Psoas muscle (tissue), 8 donors: Measurements from ENCODE around the gene EIF4B. TPM values are rescaled to one million over a fixed set of nuclear protein-coding genes. Genes with fewer than 3 reads are reported as not detected.
"Not testable (repeated sequence)": the region's sequence is repeated elsewhere in the genome, so short reads cannot be mapped to it uniquely, and the experiment has no call there.

Source experiments
- ATAC-seq, 4 donors: fragments of 200-7000 bp; cut with Tn5 transposase; one replicate each; pipeline ENCODE4 v1.9.1; 2020; ENCODE audit warnings: moderate library complexity in 3 of 4, mild to moderate bottlenecking in 2 of 4
- DNase-seq, 2 donors: peaks; one replicate each; pipeline ENCODE4 v3.0.0-alpha.2; 2020
- H3K27ac ChIP-seq: fragments of 200-600 bp; one replicate; pipeline ENCODE4 v1.8.0; 2022
- H3K27me3 ChIP-seq, 3 donors: fragments of 200-600 bp in 1 of 3; one replicate each; pipeline versions ENCODE4 v1.6.1 to v1.8.0; 2013 to 2022; ENCODE audit warnings: low read length in 2 of 3, mild to moderate bottlenecking in 2 of 3, moderate library complexity in 1 of 3; ENCODE audit not compliant: insufficient read depth in 3 of 3
- H3K36me3 ChIP-seq, 2 donors: fragments of 200-600 bp in 1 of 2; one replicate each; pipeline versions ENCODE4 v1.6.1 to v1.8.0; 2013 to 2022; ENCODE audit warnings: low read depth in 1 of 2, mild to moderate bottlenecking in 1 of 2, moderate library complexity in 1 of 2; ENCODE audit not compliant: insufficient read depth in 1 of 2
- H3K4me1 ChIP-seq: fragments of 200-600 bp; one replicate; pipeline ENCODE4 v1.8.0; 2022
- H3K4me3 ChIP-seq: fragments of 200-600 bp; one replicate; pipeline ENCODE4 v1.8.0; 2022; ENCODE audit warnings: mild to moderate bottlenecking
- H3K9me3 ChIP-seq: fragments of 200-600 bp; one replicate; pipeline ENCODE4 v1.8.0; 2022
- CTCF ChIP-seq: fragments of 200-600 bp; IDR thresholded peaks from one replicate; pipeline ENCODE4 v1.8.0; 2022; ENCODE audit warnings: antibody characterized with exemption
- WGBS, 3 donors: extraction: QIAGEN DNeasy Blood & Tissue Kit; methylation state at CpG; one replicate each; pipeline versions ENCODE4 v1.1.6 to v1.1.7; 2013; 5-methylcytosine and 5-hydroxymethylcytosine counted together
- intact Hi-C, 2 donors: fragments of 100-400 bp; cut with DNase I; formaldehyde crosslinking; loops; one replicate each; pipeline versions ENCODE4 v1.11.0 to v1.14.2; 2022
- polyA plus RNA-seq, 3 donors: library from polyadenylated mRNA; stranded (reverse); fragments of 200-250 nt; gene quantifications; one replicate each; pipeline ENCODE4 v1.2.3, GENCODE V29; 2013
- total RNA-seq, 4 donors: library from RNA; stranded (reverse); fragmentation: NEBNext Ultra II Directional in 2 of 4; extraction: Animal tissue kit (Norgen Biotek cat#: 25700) in 2 of 4; gene quantifications; one replicate each; pipeline versions ENCODE4 v1.2.1 to v1.2.4, GENCODE V29; 2021 to 2023
- donor health status: healthy with polysubstance abuse.
- donor health status: DM: no; HTN: no; CAD: no; lungs with moderate emphysema.
- donor health status: Bipolar disorder and iron deficiency.
- donor health status: healthy.
- donor health status: DM: yes; HTN: yes; CAD: no.
- donor health status: DM: no; HTN: no; CAD: no.
- donor health status: DM: no; HTN: no; CAD: no.
- donor health status: DM: yes; HTN: yes; CAD: no.

The EIF4B gene
- total and polyA plus RNA-seq, 7 donors = 150 to 669 (median 565) TPM

- intact Hi-C loops = loop anchor here (1.0 to 5.0 kb wide), 3 partner anchors 95 to 824 kb away; no protein-coding TSS in a partner anchor
- no peaks in the 10 kb centered on the region for H3K36me3 ChIP-seq
- WGBS, 3 donors = 19 to 24% (median 23%) methylated on average over 13 of the region's 13 CpGs
- peak; percentile 95 for TF ChIP-seq CTCF
- H3K27me3 ChIP-seq = peaks cover 0 to 15% (median 0%) of the 10 kb centered on the region in 3 donors
- no peak overlapping the region for H3K4me3 ChIP-seq
- no peaks in the 10 kb centered on the region for H3K4me1 ChIP-seq
- H3K9me3 ChIP-seq = no peaks in the 10 kb centered on the region
- H3K27ac ChIP-seq = no peak overlapping the region
- peak; percentile 85 to 89 for DNase-seq
- ATAC-seq = peak; percentile 92 to 98 (median 94)
Measured at GRCh38 chr12:52980650-52981423, 25.4 kb upstream of the EIF4B start.

GRCh38 chr12:52984136-52984535 lies 22.1 kb upstream of the EIF4B start:
- no peaks in the 10 kb centered on the region for H3K9me3 ChIP-seq
- H3K4me3 ChIP-seq = no peak overlapping the region
- no peak for ATAC-seq
- H3K36me3 ChIP-seq = no peaks in the 10 kb centered on the region
- WGBS, 3 donors = 81 to 100% (median 82%) methylated on average over 1 of the region's 1 CpG
- H3K27ac ChIP-seq = no peak overlapping the region
- no peak for DNase-seq
- intact Hi-C loops = loop anchor here in 1 of 2 donors (5.0 kb wide), 1 partner anchor 827 kb away; no protein-coding TSS in a partner anchor
- TF ChIP-seq CTCF = no peak
- H3K4me1 ChIP-seq = no peaks in the 10 kb centered on the region
- no peaks in the 10 kb centered on the region for H3K27me3 ChIP-seq

GRCh38 chr12:52988898-52989297 lies 17.4 kb upstream of the EIF4B start:
- no peak for TF ChIP-seq CTCF
- Histone ChIP-seq H3K9me3 (no peaks in the 10 kb centered on the region), H3K4me3 (no peak overlapping the region), H3K27me3 (no peaks in the 10 kb centered on the region), H3K4me1 (no peaks in the 10 kb centered on the region), H3K36me3 (no peaks in the 10 kb centered on the region), H3K27ac (no peak overlapping the region)
- WGBS, 3 donors = 83 to 90% (median 84%) methylated on average over 6 of the region's 6 CpGs
- intact Hi-C loops = no loop called here
- DNase-seq (no peak), ATAC-seq (no peak)

- Histone ChIP-seq H3K4me3 (no peak overlapping the region), H3K36me3 (no peaks in the 10 kb centered on the region), H3K4me1 (no peaks in the 10 kb centered on the region), H3K9me3 (no peaks in the 10 kb centered on the region), H3K27me3 (no peaks in the 10 kb centered on the region), H3K27ac (no peak overlapping the region)
- DNase-seq = no peak
- no peak for TF ChIP-seq CTCF
- intact Hi-C loops = no loop called here
- no peak for ATAC-seq
- WGBS, 3 donors = 84 to 88% (median 86%) methylated on average over 4 of the region's 4 CpGs
Measured at GRCh38 chr12:52990206-52990605, 16.1 kb upstream of the EIF4B start.

- H3K4me1 ChIP-seq, H3K9me3 ChIP-seq, H3K27me3 ChIP-seq, H3K4me3 ChIP-seq, H3K27ac ChIP-seq, DNase-seq, H3K36me3 ChIP-seq, intact Hi-C loops, ATAC-seq: not testable (repeated sequence)
- 87 to 93% (median 92%) methylated on average over 5 of the region's 5 CpGs for WGBS, 3 donors
Measured at GRCh38 chr12:52992240-52992639, 14.0 kb upstream of the EIF4B start.
